Measurements from ENCODE around the gene TGM4. TPM values are rescaled to one million over a fixed set of nuclear protein-coding genes. Genes with fewer than 3 reads are reported as not detected.

The TGM4 gene
- total and polyA plus RNA-seq, 2 experiments from 2014 or later: 0.84 TPM; not detected in 1

DNA sequence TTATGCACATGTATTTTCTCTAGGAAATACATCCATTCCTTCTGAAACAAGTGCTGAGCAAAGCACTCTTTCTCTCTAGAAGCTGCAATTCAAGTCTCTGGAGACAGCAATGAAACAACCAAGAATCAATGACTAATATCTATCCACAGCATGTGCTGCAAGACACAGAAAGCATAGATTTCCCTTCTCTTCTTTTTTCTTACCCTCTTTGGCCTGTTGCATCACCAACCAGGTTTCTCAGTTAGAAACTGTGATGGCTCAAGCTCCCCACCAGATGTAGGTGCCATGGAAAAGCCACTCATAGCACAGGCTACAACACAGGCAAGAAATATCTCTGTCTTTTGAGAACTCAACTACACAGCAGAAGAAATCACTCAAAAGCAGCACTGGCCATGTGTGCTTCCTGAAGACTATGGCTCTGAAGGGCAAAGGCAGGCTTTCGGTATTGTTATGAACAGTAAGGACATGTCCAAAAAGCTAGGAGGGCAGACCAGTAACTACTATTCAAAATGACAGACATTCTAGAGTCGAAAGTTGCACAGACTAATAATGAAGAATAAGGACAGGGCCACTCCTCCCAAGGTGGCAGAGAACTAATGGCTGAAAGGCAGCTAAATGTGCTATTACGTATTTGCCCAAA is 86.1 kb downstream of the TGM4 start:
- H3K4me3 ChIP-seq: no peak overlapping the region
- H3K9me3 ChIP-seq (ENCODE audit: low read depth): no peaks in the 10 kb centered on the region
- peaks cover 9% of the 10 kb centered on the region for H3K4me1 ChIP-seq (ENCODE audit: low read depth)
- DNase-seq (ENCODE audit: low read depth in 1 of 2, low spot score in 1 of 2): no peak
- no peaks in the 10 kb centered on the region for H3K36me3 ChIP-seq
- TF ChIP-seq, protein P1, sequence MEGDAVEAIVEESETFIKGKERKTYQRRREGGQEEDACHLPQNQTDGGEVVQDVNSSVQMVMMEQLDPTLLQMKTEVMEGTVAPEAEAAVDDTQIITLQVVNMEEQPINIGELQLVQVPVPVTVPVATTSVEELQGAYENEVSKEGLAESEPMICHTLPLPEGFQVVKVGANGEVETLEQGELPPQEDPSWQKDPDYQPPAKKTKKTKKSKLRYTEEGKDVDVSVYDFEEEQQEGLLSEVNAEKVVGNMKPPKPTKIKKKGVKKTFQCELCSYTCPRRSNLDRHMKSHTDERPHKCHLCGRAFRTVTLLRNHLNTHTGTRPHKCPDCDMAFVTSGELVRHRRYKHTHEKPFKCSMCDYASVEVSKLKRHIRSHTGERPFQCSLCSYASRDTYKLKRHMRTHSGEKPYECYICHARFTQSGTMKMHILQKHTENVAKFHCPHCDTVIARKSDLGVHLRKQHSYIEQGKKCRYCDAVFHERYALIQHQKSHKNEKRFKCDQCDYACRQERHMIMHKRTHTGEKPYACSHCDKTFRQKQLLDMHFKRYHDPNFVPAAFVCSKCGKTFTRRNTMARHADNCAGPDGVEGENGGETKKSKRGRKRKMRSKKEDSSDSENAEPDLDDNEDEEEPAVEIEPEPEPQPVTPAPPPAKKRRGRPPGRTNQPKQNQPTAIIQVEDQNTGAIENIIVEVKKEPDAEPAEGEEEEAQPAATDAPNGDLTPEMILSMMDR (IDR thresholded peaks at IDR 0.05; ENCODE audit: low read depth, low read length): no peak
- H3K27ac ChIP-seq: no peak overlapping the region
- no peaks in the 10 kb centered on the region for H3K27me3 ChIP-seq

DNA sequence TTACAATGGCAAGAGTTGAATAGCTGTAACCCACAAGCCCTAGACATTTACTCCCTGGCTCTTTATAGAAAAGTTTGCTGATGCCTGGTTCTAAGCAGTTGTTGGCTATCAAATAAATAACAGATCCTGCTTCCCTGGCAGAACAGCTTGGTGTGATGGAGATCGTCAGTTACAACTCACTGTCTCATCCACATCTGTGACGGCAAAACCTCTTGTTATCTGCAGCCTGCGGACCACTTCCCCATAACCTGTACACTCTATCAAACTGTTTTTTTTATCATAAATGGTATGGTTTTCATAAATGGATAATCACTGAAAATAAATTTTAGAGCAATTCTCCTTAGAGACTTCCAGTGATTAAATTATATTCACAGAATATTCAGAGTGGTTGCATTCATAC is 87.5 kb downstream of the TGM4 start:
- peaks cover 9% of the 10 kb centered on the region for H3K4me1 ChIP-seq (ENCODE audit: low read depth)
- no peak overlapping the region for H3K27ac ChIP-seq
- TF ChIP-seq, protein P1 (IDR thresholded peaks at IDR 0.05; ENCODE audit: low read depth, low read length): no peak
- H3K36me3 ChIP-seq: no peaks in the 10 kb centered on the region
- DNase-seq (ENCODE audit: low read depth in 1 of 2, low spot score in 1 of 2): no peak
- no peaks in the 10 kb centered on the region for H3K9me3 ChIP-seq (ENCODE audit: low read depth)
- no peak overlapping the region for H3K4me3 ChIP-seq
- H3K27me3 ChIP-seq: no peaks in the 10 kb centered on the region

DNA sequence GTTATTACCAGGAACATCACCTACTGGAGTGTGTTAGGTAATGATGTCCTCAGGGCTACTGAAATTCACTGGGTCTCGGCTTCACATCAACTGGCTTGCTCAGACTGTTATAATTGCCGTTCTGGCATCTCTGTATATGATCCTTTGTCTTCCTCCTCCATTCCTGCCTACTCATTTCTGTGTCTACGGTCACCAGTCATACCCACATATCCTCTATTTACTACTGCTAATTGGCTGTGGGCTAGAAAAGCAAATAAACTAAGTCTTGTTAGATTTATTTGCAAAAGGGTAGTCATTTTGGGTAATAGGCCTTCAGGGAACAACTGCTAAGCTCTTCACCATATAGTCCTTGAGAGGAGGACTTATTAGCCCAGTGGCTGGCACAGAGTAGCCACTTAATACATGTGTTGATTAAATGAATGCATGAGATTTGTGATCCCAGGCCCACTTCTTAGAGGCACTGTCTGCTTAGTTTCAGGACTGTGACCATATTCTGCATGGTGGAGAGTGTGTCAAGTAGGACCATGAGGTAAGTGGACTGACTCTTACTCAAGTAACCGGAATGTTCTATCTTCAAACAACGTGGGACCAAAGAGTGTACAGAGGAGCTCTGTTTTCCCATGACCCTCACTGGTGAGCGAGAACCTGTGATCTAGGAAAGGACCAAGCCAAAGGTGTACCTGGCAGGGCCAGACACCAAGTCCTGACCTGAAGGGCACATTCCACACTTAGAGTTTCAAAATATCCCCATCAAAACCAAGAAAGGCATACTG is 88.4 kb downstream of the TGM4 start:
- TF ChIP-seq, protein P1 (IDR thresholded peaks at IDR 0.05; ENCODE audit: low read depth, low read length): no peak
- Histone ChIP-seq H3K4me3 (no peak overlapping the region), H3K27me3 (no peaks in the 10 kb centered on the region), H3K4me1 (ENCODE audit: low read depth) (peaks cover 9% of the 10 kb centered on the region), H3K9me3 (ENCODE audit: low read depth) (no peaks in the 10 kb centered on the region), H3K36me3 (no peaks in the 10 kb centered on the region), H3K27ac (no peak overlapping the region)
- DNase-seq (ENCODE audit: low read depth in 1 of 2, low spot score in 1 of 2): no peak

DNA sequence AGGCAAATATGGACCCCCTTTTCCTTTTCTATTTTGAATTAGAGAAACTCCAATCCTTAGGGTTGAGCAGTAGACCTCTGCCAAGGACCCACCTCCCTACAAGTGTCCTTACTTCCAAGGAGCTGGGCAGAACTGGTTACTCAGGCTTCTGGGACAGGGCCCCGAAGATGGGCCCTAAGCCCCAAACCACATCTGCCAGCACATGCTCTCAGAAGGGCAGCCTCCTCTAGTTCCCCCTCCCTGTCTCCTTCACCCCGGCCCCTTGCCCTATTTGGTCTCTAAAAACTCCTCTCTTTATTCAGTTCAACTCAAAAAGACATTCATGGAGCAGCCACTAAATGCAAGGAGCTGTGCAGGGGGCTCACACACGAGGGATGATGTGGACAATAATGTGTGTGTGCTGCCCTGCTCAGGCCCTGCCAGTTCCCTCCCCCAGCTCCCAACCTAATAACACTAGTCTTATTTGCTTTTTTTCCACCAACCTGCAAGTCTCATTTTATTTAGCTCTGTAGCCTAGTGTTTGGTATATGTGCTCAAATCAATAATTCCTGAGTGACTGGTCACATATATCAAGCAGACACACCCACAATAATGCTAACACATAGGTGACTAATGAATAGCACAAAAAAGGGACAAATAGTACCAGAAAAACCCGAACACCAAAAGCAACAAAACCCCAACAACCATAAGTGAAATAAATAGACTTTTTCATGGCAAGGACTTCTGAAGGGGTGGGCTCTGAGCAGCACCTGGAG is 89.3 kb downstream of the TGM4 start:
- no peaks in the 10 kb centered on the region for H3K9me3 ChIP-seq (ENCODE audit: low read depth)
- H3K4me1 ChIP-seq (ENCODE audit: low read depth): peaks cover 9% of the 10 kb centered on the region
- H3K36me3 ChIP-seq: no peaks in the 10 kb centered on the region
- no peak for DNase-seq (ENCODE audit: low read depth in 1 of 2, low spot score in 1 of 2)
- TF ChIP-seq, protein P1 (IDR thresholded peaks at IDR 0.05; ENCODE audit: low read depth, low read length): no peak
- H3K27ac ChIP-seq: no peak overlapping the region
- H3K4me3 ChIP-seq: no peak overlapping the region
- H3K27me3 ChIP-seq: no peaks in the 10 kb centered on the region

Other genes with a start within 250 kb of the TGM4 start
- 22.3 and 52.5 TPM in 2 replicates for gene ZNF197, start 249.6 kb upstream of the TGM4 start, total RNA-seq
- 13.0 and 35.0 TPM in 2 replicates for gene ZNF197, start 249.6 kb upstream of the TGM4 start, polyA plus RNA-seq
- 10.6 and 14.7 TPM in 2 replicates for gene ZNF35, start 225.9 kb upstream of the TGM4 start, total RNA-seq
- 8.6 and 8.9 TPM in 2 replicates for gene ZNF35, start 225.9 kb upstream of the TGM4 start, polyA plus RNA-seq
- gene ZNF502, start 161.9 kb upstream of the TGM4 start, total RNA-seq: 1.1 and 2.0 TPM in 2 replicates
- 1.9 and 2.9 TPM in 2 replicates for gene ZNF502, start 161.9 kb upstream of the TGM4 start, polyA plus RNA-seq
- 4.8 and 11.5 TPM in 2 replicates for gene ZNF501, start 145.0 kb upstream of the TGM4 start, total RNA-seq
- gene ZNF501, start 145.0 kb upstream of the TGM4 start, polyA plus RNA-seq: 4.7 and 5.4 TPM in 2 replicates
- 30.4 and 33.7 TPM in 2 replicates for gene KIAA1143, start 113.0 kb upstream of the TGM4 start, total RNA-seq
- 20.9 and 24.2 TPM in 2 replicates for gene KIAA1143, start 113.0 kb upstream of the TGM4 start, polyA plus RNA-seq
- 1.4 and 6.4 TPM in 2 replicates for gene KIF15, start 112.8 kb upstream of the TGM4 start, total RNA-seq
- gene KIF15, start 112.8 kb upstream of the TGM4 start, polyA plus RNA-seq: 2.7 and 3.0 TPM in 2 replicates
- gene TMEM42, start 12.7 kb upstream of the TGM4 start, total RNA-seq: 25.5 and 27.3 TPM in 2 replicates
- gene TMEM42, start 12.7 kb upstream of the TGM4 start, polyA plus RNA-seq: 38.8 and 39.6 TPM in 2 replicates
- gene ZDHHC3, start 101.6 kb downstream of the TGM4 start, total RNA-seq: 50.2 and 60.3 TPM in 2 replicates
- gene ZDHHC3, start 101.6 kb downstream of the TGM4 start, polyA plus RNA-seq: 43.8 and 47.8 TPM in 2 replicates
- gene EXOSC7, start 101.6 kb downstream of the TGM4 start, total RNA-seq: 47.7 and 61.1 TPM in 2 replicates
- 66.9 and 70.4 TPM in 2 replicates for gene EXOSC7, start 101.6 kb downstream of the TGM4 start, polyA plus RNA-seq
- gene CLEC3B, start 151.7 kb downstream of the TGM4 start, total RNA-seq: 1.3 TPM in 1 of 2 replicates, not detected in the other
- gene CLEC3B, start 151.7 kb downstream of the TGM4 start, polyA plus RNA-seq: 0.21 and 1.6 TPM in 2 replicates

All from cardiac muscle cell (in vitro differentiated cells and primary cell).